Adrenal gland (tissue), 12 donors: ENCODE data around the gene CBR4. TPM values are rescaled to one million over a fixed set of nuclear protein-coding genes. Genes with fewer than 3 reads are reported as not detected.

Experiments
- DNase-seq, 7 donors: peaks; one replicate each; pipeline ENCODE4 v3.0.0-alpha.2; 2019 to 2020
- H3K27ac ChIP-seq, 5 donors: fragments of 200-600 bp; sonication (generic) in 4 of 5; 1 replicate in 3 of 5; 2 replicates in 2 of 5; pipeline versions ENCODE4 v1.5.1 to v1.8.0; 2016 to 2020; ENCODE audit warnings: mild to moderate bottlenecking in 1 of 5
- H3K27me3 ChIP-seq: fragments of 200-600 bp; 2 replicates; pipeline ENCODE4 v1.8.0; 2021
- H3K36me3 ChIP-seq, 2 donors: fragments of 200-600 bp; replicated peaks in 1 of 2; 1 replicate in 1 of 2; 2 replicates in 1 of 2; pipeline versions ENCODE4 v1.5.1 to v1.8.0; 2018 to 2022
- H3K4me1 ChIP-seq, 2 donors: fragments of 200-600 bp; replicated peaks in 1 of 2; 1 replicate in 1 of 2; 2 replicates in 1 of 2; pipeline versions ENCODE4 v1.5.1 to v1.8.0; 2018 to 2021
- H3K4me3 ChIP-seq, 4 donors: fragments of 200-600 bp; sonication (generic) in 3 of 4; one replicate each; pipeline ENCODE4 v1.5.1; 2016 to 2018
- H3K9me3 ChIP-seq, 3 donors: fragments of 200-600 bp; sonication (generic) in 1 of 3; replicated peaks in 1 of 3; 1 replicate in 2 of 3; 2 replicates in 1 of 3; pipeline versions ENCODE4 v1.5.1 to v1.8.0; 2016 to 2021
- CTCF ChIP-seq, 6 experiments: fragments of 450-650 bp in 4 of 6; fragments of 200-600 bp in 2 of 6; sonication (generic) in 1 of 6; IDR thresholded peaks; 1 replicate in 5 of 6; 2 replicates in 1 of 6; pipeline versions ENCODE4 v1.5.1 to v1.8.0; 2016 to 2021; ENCODE audit warnings: antibody characterized with exemption in 6 of 6, mild to moderate bottlenecking in 2 of 6, moderate library complexity in 1 of 6
- POLR2A ChIP-seq, 2 donors: fragments of 450-650 bp; IDR thresholded peaks; one replicate each; pipeline ENCODE4 v1.6.1; 2017; ENCODE audit warnings: antibody characterized with exemption in 2 of 2, mild to moderate bottlenecking in 2 of 2, moderate library complexity in 1 of 2
- WGBS, 4 donors: extraction: QIAGEN DNeasy Blood & Tissue Kit in 2 of 4; methylation state at CpG; one replicate each; pipeline versions ENCODE4 v1.1.5 to v1.1.7; 2013 to 2017; 5-methylcytosine and 5-hydroxymethylcytosine counted together
- intact Hi-C, 2 donors: fragments of 100-400 bp; cut with DNase I; formaldehyde crosslinking; loops; one replicate each; pipeline versions ENCODE4 v1.14.1 to v1.15.0; 2022 to 2023
- polyA plus RNA-seq, 3 donors: library from polyadenylated mRNA; stranded (reverse); fragments of 200-250 nt in 2 of 3; fragments of 350-450 nt in 1 of 3; fragmentation: Illumina TruSeq in 1 of 3; extraction: RNeasy Lipid Tissue Mini Kit (QIAGEN cat#74804) in 1 of 3; gene quantifications; one replicate each; pipeline ENCODE4 v1.2.3, GENCODE V29; 2013 to 2014
- total RNA-seq, 9 donors: library from RNA; depleted of rRNA in 4 of 9; stranded (reverse); fragments of >200 nt in 4 of 9; fragments of 120-200 nt in 1 of 9; fragmentation: NEBNext Ultra II Directional in 1 of 9; extraction: Animal tissue kit (Norgen Biotek cat#: 25700) in 1 of 9; gene quantifications; one replicate each; pipeline versions ENCODE4 v1.1.0 to v1.2.4, GENCODE V29; 2013 to 2023
- donor health status: healthy with polysubstance abuse.
- donor health status: Bipolar disorder and iron deficiency.
- donor health status: DM: yes; HTN: yes; CAD: no.
- donor health status: DM: no; HTN: no; CAD: no.
- donor health status: DM: no; HTN: no; CAD: no.
- donor health status: DM: yes; HTN: yes; CAD: no.

The CBR4 gene
- total and polyA plus RNA-seq, 12 donors: 9.6 to 34.6 (median 20.7) TPM

- Histone ChIP-seq H3K27me3 (no peaks in the 10 kb centered on the region), H3K4me3 (no peak overlapping the region), H3K36me3 (no peaks in the 10 kb centered on the region), H3K9me3 (no peaks in the 10 kb centered on the region), H3K27ac (no peak overlapping the region), H3K4me1 (no peaks in the 10 kb centered on the region)
- TF ChIP-seq POLR2A (IDR thresholded peaks at IDR 0.05) (no peak), CTCF (IDR thresholded peaks at IDR 0.05) (no peak)
- peak in 1 of 7 donors; percentile 26 for DNase-seq
- 60 to 78% (median 65%) methylated on average over 7 of the region's 7 CpGs for WGBS, 4 donors
- intact Hi-C loops: no loop called here
Observed at GRCh38 chr4:169050284-169050683, 40.2 kb upstream of the CBR4 start.

- no peaks in the 10 kb centered on the region for H3K4me1 ChIP-seq
- no peaks in the 10 kb centered on the region for H3K27me3 ChIP-seq
- 91 to 97% (median 94%) methylated on average over 9 of the region's 9 CpGs for WGBS, 4 donors
- no peaks in the 10 kb centered on the region for H3K9me3 ChIP-seq
- H3K36me3 ChIP-seq: no peaks in the 10 kb centered on the region
- H3K4me3 ChIP-seq: no peak overlapping the region
- no peak overlapping the region for H3K27ac ChIP-seq
- intact Hi-C loops: no loop called here
- no peak for TF ChIP-seq POLR2A (IDR thresholded peaks at IDR 0.05)
- TF ChIP-seq CTCF (IDR thresholded peaks at IDR 0.05): no peak
- no peak for DNase-seq
Observed at GRCh38 chr4:169048868-169049414, 38.9 kb upstream of the CBR4 start.

- no peaks in the 10 kb centered on the region for H3K36me3 ChIP-seq
- intact Hi-C loops: no loop called here
- no peaks in the 10 kb centered on the region for H3K9me3 ChIP-seq
- WGBS, 4 donors: 78 to 85% (median 80%) methylated on average over 4 of the region's 4 CpGs
- no peaks in the 10 kb centered on the region for H3K4me1 ChIP-seq
- H3K27ac ChIP-seq: no peak overlapping the region
- no peak for DNase-seq
- TF ChIP-seq POLR2A (IDR thresholded peaks at IDR 0.05) (no peak), CTCF (IDR thresholded peaks at IDR 0.05) (no peak)
- no peak overlapping the region for H3K4me3 ChIP-seq
- H3K27me3 ChIP-seq: no peaks in the 10 kb centered on the region
Observed at GRCh38 chr4:169047956-169048355, 37.9 kb upstream of the CBR4 start.

GRCh38 chr4:169045862-169046584 is 36.0 kb upstream of the CBR4 start:
- Histone ChIP-seq H3K4me1 (no peaks in the 10 kb centered on the region), H3K4me3 (no peak overlapping the region), H3K27ac (no peak overlapping the region), H3K9me3 (no peaks in the 10 kb centered on the region), H3K36me3 (no peaks in the 10 kb centered on the region), H3K27me3 (no peaks in the 10 kb centered on the region)
- DNase-seq: no peak
- 77 to 84% (median 79%) methylated on average over 15 of the region's 15 CpGs for WGBS, 4 donors
- TF ChIP-seq POLR2A (IDR thresholded peaks at IDR 0.05): no peak
- no peak for TF ChIP-seq CTCF (IDR thresholded peaks at IDR 0.05)
- intact Hi-C loops: no loop called here
